ENCODE results near the gene SPRY4. TPM values are rescaled to one million over a fixed set of nuclear protein-coding genes. Genes with fewer than 3 reads are reported as not detected.
A peak's percentile ranks its signal among the peaks of the same experiment; 100 is the strongest.

Gene SPRY4
- total and polyA plus RNA-seq, 2 donors (not counting 1 experiment from before 2014, with no cell fraction given), result 4.5 to 6.0 TPM

DNA sequence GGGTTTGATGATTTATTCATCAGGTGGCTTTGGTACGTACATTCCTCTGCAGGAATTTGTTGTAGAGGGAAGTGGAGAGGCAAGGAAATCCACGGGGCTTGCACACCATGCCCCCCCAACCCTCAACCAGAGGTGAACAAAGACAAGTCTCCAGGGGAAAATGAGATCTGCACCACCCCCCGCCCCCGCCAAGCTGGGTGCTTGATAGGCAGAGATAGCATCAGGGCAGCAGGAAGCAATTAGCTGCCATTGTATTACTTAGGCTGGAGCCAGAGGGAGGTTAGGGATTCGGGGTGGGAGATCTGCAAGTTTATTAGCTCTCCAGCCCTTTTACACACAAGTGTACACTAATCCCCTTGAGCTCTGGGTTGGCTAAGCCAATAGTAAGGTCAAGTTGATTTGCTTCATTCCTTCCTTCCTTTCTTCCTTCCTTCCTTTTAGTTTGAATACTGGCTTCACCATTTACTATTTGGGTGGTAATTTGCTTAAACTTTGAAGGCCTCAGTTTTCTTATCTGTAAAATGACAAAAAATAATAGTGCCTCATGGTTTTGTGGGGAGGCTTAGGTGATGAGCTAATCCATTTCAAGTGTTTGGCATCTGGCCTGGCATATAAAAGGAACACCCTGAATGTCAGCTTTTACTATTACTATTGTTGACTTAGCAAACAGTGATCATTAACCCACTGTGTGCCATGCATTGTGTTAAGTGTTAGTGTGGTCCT, 34.1 kb downstream of the SPRY4 start:
- no peak overlapping the region for H3K27ac ChIP-seq (ENCODE audit: insufficient read depth, low read length)
- peaks cover 6% of the 10 kb centered on the region for H3K4me1 ChIP-seq (ENCODE audit: control insufficient read depth, extremely low read depth, insufficient read depth, low read length)
- H3K4me2 ChIP-seq (ENCODE audit: extremely low read depth, insufficient read depth, low read length), result no peak overlapping the region
- DNase-seq (ENCODE audit: low read depth in 2 of 2), result peak; percentile 14 to 70
- H3K9ac ChIP-seq (ENCODE audit: insufficient read depth, low read length), result no peak overlapping the region
- no peaks in the 10 kb centered on the region for H3K36me3 ChIP-seq (ENCODE audit: control insufficient read depth, insufficient read depth, low read length)
- H4K20me1 ChIP-seq (ENCODE audit: control insufficient read depth, extremely low read depth, insufficient read depth, low read length), result no peaks in the 10 kb centered on the region
- H2AFZ ChIP-seq (ENCODE audit: low read length), result no peak overlapping the region
- no peaks in the 10 kb centered on the region for H3K9me3 ChIP-seq (ENCODE audit: control insufficient read depth, insufficient read depth, low read depth, low read length)
- no peak overlapping the region for H3K4me3 ChIP-seq (replicated peaks in 1 of 4; ENCODE audit: control extremely low read depth in 1 of 4, insufficient read depth in 1 of 4, low read depth in 3 of 4, low read length in 4 of 4)
- H3K27me3 ChIP-seq (ENCODE audit: control insufficient read depth, insufficient read depth, low read length), result no peaks in the 10 kb centered on the region
- no peak for TF ChIP-seq EZH2 (IDR thresholded peaks at IDR 0.05; ENCODE audit: low read length, missing control alignments)
- TF ChIP-seq, protein P1, sequence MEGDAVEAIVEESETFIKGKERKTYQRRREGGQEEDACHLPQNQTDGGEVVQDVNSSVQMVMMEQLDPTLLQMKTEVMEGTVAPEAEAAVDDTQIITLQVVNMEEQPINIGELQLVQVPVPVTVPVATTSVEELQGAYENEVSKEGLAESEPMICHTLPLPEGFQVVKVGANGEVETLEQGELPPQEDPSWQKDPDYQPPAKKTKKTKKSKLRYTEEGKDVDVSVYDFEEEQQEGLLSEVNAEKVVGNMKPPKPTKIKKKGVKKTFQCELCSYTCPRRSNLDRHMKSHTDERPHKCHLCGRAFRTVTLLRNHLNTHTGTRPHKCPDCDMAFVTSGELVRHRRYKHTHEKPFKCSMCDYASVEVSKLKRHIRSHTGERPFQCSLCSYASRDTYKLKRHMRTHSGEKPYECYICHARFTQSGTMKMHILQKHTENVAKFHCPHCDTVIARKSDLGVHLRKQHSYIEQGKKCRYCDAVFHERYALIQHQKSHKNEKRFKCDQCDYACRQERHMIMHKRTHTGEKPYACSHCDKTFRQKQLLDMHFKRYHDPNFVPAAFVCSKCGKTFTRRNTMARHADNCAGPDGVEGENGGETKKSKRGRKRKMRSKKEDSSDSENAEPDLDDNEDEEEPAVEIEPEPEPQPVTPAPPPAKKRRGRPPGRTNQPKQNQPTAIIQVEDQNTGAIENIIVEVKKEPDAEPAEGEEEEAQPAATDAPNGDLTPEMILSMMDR (conservative IDR thresholded peaks at IDR 0.05 in 1 of 2, IDR thresholded peaks at IDR 0.05 in 1 of 2; ENCODE audit: low read depth in 1 of 2, low read length in 2 of 2), result no peak
- H3K79me2 ChIP-seq (ENCODE audit: control insufficient read depth, insufficient read depth, low read length), result peaks cover 1% of the 10 kb centered on the region

DNA sequence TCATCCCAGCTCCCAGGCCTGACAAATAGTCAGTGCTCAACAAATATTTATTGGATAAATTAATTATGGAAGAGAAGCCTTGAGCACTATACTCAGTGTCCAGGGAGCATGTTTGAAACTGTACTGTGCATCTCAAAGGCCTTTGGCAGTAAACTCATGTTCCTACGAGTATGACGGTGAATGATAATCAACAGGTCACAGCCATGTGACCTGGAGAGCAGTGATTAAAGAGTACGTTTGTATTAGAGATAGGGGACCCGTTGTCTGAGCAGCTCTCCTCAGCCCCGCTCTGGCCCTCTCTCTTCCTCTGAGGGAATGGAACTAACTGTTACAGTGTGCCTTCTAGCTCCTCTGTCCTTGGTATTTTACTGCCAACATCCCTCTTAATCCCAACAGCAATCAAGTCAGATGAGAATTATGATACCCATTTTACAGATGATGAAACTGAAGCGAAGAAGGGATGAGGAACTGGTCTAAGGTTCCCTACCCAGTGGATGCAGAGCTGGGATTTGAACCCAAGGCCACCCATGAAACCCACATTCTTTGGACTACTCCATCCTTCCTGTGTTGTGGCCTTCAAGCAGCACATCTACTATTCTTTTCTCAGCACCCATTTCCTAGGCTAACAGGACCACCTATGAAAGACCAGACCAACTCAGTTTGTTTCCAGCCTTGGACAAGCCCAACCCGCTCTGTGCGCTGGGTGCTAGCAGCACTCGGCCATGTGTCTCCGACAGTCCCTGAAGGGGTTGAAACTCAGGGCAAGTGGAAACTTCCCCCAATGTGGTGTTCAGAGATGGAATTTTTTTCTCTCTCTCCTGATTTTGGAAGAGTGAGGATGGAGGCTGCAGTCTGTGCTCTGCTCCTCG, 34.9 kb downstream of the SPRY4 start:
- H3K9ac ChIP-seq (ENCODE audit: insufficient read depth, low read length), result no peak overlapping the region
- no peak overlapping the region for H3K4me3 ChIP-seq (replicated peaks in 1 of 4; ENCODE audit: control extremely low read depth in 1 of 4, insufficient read depth in 1 of 4, low read depth in 3 of 4, low read length in 4 of 4)
- DNase-seq (ENCODE audit: low read depth in 2 of 2), result no peak
- H3K36me3 ChIP-seq (ENCODE audit: control insufficient read depth, insufficient read depth, low read length), result no peaks in the 10 kb centered on the region
- TF ChIP-seq, protein P1 (conservative IDR thresholded peaks at IDR 0.05 in 1 of 2, IDR thresholded peaks at IDR 0.05 in 1 of 2; ENCODE audit: low read depth in 1 of 2, low read length in 2 of 2), result no peak
- TF ChIP-seq EZH2 (IDR thresholded peaks at IDR 0.05; ENCODE audit: low read length, missing control alignments), result no peak
- peaks cover 1% of the 10 kb centered on the region for H3K79me2 ChIP-seq (ENCODE audit: control insufficient read depth, insufficient read depth, low read length)
- no peak overlapping the region for H3K27ac ChIP-seq (ENCODE audit: insufficient read depth, low read length)
- H2AFZ ChIP-seq (ENCODE audit: low read length), result no peak overlapping the region
- H3K27me3 ChIP-seq (ENCODE audit: control insufficient read depth, insufficient read depth, low read length), result no peaks in the 10 kb centered on the region
- no peaks in the 10 kb centered on the region for H3K9me3 ChIP-seq (ENCODE audit: control insufficient read depth, insufficient read depth, low read depth, low read length)
- no peak overlapping the region for H3K4me2 ChIP-seq (ENCODE audit: extremely low read depth, insufficient read depth, low read length)
- H4K20me1 ChIP-seq (ENCODE audit: control insufficient read depth, extremely low read depth, insufficient read depth, low read length), result no peaks in the 10 kb centered on the region
- peaks cover 6% of the 10 kb centered on the region for H3K4me1 ChIP-seq (ENCODE audit: control insufficient read depth, extremely low read depth, insufficient read depth, low read length)

DNA sequence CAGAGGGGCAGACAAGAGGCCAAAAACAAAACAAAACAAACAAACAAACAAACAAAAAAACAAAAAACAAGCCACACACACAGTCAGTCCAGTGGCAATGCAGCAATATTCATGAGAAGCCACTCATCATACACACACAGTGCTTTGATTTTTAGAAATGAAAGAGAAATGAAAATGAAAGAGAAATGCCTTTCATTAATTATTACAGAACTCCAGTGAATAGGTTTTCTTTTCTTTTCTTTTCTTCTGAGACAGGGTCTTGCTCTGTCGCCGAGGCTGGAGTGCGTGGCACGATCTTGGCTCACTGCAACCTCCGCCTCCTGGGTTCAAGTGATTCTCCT, 36.9 kb downstream of the SPRY4 start:
- no peaks in the 10 kb centered on the region for H3K9me3 ChIP-seq (ENCODE audit: control insufficient read depth, insufficient read depth, low read depth, low read length)
- H3K9ac ChIP-seq (ENCODE audit: insufficient read depth, low read length), result peak overlapping the region; percentile 17
- no peaks in the 10 kb centered on the region for H3K36me3 ChIP-seq (ENCODE audit: control insufficient read depth, insufficient read depth, low read length)
- H3K27me3 ChIP-seq (ENCODE audit: control insufficient read depth, insufficient read depth, low read length), result no peaks in the 10 kb centered on the region
- no peak for TF ChIP-seq EZH2 (IDR thresholded peaks at IDR 0.05; ENCODE audit: low read length, missing control alignments)
- TF ChIP-seq, protein P1 (conservative IDR thresholded peaks at IDR 0.05 in 1 of 2, IDR thresholded peaks at IDR 0.05 in 1 of 2; ENCODE audit: low read depth in 1 of 2, low read length in 2 of 2), result no peak
- no peak overlapping the region for H3K4me3 ChIP-seq (replicated peaks in 1 of 4; ENCODE audit: control extremely low read depth in 1 of 4, insufficient read depth in 1 of 4, low read depth in 3 of 4, low read length in 4 of 4)
- DNase-seq (ENCODE audit: low read depth in 2 of 2), result no peak
- no peaks in the 10 kb centered on the region for H3K79me2 ChIP-seq (ENCODE audit: control insufficient read depth, insufficient read depth, low read length)
- peak overlapping the region; percentile 67 for H2AFZ ChIP-seq (ENCODE audit: low read length)
- no peaks in the 10 kb centered on the region for H4K20me1 ChIP-seq (ENCODE audit: control insufficient read depth, extremely low read depth, insufficient read depth, low read length)
- peak overlapping the region; percentile 18 for H3K4me2 ChIP-seq (ENCODE audit: extremely low read depth, insufficient read depth, low read length)
- peaks cover 3% of the 10 kb centered on the region for H3K4me1 ChIP-seq (ENCODE audit: control insufficient read depth, extremely low read depth, insufficient read depth, low read length)
- H3K27ac ChIP-seq (ENCODE audit: insufficient read depth, low read length), result peak overlapping the region; percentile 14

Measured in fibroblast of lung (primary cell).